Vein endothelial cell (primary cell): ENCODE data around the gene PLCZ1. TPM values are rescaled to one million over a fixed set of nuclear protein-coding genes. Genes with fewer than 3 reads are reported as not detected.

Experiments used
- total RNA-seq: library from RNA; depleted of rRNA; stranded (reverse); fragments of >200 nt; gene quantifications from 2 replicates; pipeline ENCODE4 v1.2.3, GENCODE V29; 2012

The PLCZ1 gene, protein sequence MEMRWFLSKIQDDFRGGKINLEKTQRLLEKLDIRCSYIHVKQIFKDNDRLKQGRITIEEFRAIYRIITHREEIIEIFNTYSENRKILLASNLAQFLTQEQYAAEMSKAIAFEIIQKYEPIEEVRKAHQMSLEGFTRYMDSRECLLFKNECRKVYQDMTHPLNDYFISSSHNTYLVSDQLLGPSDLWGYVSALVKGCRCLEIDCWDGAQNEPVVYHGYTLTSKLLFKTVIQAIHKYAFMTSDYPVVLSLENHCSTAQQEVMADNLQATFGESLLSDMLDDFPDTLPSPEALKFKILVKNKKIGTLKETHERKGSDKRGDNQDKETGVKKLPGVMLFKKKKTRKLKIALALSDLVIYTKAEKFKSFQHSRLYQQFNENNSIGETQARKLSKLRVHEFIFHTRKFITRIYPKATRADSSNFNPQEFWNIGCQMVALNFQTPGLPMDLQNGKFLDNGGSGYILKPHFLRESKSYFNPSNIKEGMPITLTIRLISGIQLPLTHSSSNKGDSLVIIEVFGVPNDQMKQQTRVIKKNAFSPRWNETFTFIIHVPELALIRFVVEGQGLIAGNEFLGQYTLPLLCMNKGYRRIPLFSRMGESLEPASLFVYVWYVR
- 0.38 TPM in 1 of 2 replicates, not detected in the other for total RNA-seq

DNA sequence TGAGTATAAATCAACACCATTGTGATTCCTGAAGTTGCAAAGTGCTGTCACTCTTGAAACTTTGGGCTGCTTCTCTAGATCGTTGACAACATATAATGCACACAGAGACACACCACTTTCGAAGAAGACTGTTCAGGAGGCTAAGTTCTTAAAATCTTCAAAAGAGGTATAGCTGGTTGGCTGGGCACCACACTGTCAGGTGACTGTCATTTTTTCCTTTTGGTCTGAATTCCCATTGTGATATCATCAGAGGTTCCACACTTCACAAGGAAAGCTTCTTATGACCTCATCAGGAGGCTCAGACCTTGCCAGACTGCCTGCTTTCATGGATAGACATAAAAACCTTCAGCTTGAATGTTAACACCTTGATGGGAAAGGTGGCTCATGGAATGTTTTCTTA is at the start of gene PLCZ1, which contains the start of gene CAPZA3:
PLCZ1 (minus strand) TSS at position 194 of the 400 bp plus-strand sequence. CDS start 641 bp downstream, outside the sequence.
CAPZA3 (plus strand) TSS at position 301 of the 400 bp plus-strand sequence. CDS start 150 bp downstream, outside the sequence.

Other genes with a start within 250 kb of the PLCZ1 start
- gene CAPZA3, start 107 bp upstream of the PLCZ1 start, total RNA-seq: not detected in 2 replicates